GM19025 (cell line): ENCODE results near the gene ZNF816.
"Not testable (repeated sequence)": the region's sequence is repeated elsewhere in the genome, so short reads cannot be mapped to it uniquely, and the experiment has no call there.

Experiments
- ATAC-seq: cut with Tn5 transposase; IDR thresholded peaks from one replicate; pipeline ENCODE4 v1.9.1; 2021; ENCODE audit warnings: mild to moderate bottlenecking, low read depth, moderate library complexity; ENCODE audit not compliant: unreplicated experiment

Gene ZNF816

GRCh38 chr19:52961981-52962380, 700 bp downstream of the ZNF816 start:
- ATAC-seq, result no peak

DNA sequence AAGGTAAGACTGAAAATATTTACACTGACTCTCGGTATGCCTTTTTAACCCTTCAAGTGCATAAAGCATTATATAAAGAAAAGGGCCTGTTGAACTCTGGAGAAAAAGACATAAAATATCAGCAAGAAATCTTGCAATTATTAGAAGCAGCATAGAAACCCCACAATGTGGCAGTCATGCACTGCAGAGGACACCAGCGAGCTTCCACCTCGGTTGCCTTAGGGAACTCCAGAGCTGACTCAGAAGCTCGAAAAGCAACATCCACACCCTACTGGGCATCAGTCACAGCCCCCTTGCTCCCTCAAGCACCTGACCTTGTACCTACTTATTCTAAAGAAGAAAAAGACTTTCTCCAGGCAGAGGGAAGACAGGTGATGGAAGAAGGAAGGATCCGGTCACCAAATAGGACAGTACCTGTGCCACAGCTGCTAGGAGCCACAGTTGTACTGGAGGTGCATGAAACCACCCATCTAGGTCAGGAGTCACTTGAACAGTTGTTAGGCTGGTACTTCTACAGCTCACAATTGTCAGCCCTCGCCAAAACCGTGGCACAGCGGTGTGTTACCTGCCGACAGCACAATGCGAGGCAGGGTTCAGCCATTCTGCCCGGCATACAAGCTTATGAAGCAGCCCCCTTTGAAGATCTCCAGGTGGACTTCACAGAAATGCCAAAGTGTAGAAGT, 2.9 kb downstream of the ZNF816 start:
- no peak for ATAC-seq

DNA sequence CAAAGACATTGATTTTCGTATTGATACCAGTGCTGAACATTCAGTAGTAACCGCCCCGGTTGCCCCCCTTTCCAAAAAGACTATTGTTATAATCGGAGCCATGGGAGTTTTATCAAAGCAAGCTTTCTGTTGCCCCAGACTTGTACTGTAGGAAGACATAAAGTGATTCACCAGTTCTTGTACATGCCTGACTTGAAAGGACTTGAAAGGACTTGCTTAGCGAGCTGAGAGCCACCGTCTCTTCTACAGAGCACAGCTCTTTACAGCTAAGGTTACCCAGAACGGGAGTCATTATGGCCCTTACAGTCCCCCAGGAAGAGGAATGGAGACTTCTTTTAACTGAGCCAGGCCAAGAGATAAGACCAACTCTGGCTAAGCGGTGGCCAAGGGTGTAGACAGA, 5.1 kb downstream of the ZNF816 start:
- no peak for ATAC-seq

GRCh38 chr19:52956917-52957316, 5.8 kb downstream of the ZNF816 start:
- ATAC-seq, result no peak

DNA sequence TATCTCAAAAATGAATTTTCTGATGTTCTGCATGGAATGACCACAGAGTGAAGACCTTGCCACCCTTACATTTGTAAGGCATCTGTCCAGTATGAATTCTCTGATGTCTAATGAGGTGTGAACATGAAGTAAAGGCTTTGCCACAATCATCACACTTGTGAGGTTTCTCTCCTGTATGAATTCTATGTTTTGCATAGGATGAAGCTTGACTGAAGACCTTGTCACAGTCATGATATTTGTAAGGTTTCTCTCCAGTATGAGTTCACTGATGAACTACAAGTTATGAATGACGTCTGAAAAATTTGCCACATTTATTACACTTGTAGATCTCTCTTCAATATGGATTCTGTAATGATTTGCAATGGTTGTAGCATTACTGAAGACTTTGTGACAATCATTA, 13.3 kb downstream of the ZNF816 start:
- no peak for ATAC-seq

DNA sequence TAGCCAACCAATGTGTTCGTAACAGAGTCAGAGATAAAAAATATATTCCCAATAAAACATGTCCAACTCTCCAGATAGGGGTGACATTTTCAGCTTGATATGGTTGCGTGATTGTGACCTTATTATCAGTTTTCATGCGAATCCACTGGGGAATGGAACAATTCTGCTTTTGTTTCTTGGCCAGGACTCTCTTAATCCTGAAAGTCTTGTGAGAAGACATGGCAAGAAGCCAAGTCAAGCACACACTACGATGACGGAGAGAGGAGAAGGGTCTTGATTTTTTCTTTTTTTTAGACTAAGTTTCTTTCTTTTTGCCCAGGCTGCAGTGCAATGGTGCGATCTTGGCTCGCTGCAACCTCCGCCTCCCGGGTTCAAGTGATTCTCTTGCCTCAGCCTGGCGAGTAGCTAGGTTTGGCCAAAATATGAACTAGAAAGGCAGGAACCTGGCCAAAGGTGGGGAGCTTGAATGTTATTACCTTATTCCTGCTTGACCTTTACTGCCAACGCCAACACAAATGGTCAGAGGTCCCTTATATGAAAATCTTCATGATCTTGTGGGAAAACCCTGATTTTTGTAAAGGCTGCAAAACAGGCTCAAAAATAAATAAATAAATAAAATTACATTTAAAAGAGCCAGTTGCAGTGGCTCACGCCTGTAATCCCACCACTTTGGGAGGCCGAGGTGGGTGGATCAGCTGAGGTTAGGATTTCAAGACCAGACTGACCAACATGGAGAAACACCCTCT, 14.5 kb downstream of the ZNF816 start:
- ATAC-seq, result no peak

GRCh38 chr19:52946322-52947310, 16.1 kb downstream of the ZNF816 start:
- no peak for ATAC-seq

DNA sequence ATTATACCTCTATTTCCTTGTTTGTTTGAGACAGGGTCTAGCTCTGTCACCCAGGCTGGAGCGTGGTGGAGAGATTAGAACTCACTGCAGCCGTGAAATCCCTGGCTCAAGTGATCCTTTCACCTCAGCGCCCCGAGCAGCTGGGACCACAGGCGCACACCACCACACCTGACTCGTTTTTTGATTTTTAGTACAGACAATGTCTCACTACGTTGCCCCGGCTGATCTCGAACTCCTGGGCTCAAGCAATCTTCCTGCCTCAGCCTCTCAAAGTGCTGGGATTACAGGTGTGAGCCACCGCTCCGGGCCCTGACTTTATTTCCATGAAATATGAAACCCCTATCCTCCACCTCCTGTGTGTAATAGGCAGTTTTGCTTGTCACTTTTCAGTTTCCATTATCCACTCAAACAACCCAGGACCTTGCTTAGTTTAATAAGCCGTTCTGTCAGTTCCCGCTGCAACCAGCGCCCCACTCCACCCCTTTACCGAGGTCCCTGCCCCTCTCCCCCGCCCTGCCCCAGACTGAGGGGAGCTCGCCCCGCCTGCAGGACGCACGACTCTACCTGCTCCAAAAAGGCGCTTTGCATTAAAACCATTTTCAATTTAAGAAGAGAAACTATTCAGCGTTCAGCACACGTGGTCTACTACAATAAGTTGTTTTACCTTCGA, 16.9 kb downstream of the ZNF816 start:
- ATAC-seq, result no peak

DNA sequence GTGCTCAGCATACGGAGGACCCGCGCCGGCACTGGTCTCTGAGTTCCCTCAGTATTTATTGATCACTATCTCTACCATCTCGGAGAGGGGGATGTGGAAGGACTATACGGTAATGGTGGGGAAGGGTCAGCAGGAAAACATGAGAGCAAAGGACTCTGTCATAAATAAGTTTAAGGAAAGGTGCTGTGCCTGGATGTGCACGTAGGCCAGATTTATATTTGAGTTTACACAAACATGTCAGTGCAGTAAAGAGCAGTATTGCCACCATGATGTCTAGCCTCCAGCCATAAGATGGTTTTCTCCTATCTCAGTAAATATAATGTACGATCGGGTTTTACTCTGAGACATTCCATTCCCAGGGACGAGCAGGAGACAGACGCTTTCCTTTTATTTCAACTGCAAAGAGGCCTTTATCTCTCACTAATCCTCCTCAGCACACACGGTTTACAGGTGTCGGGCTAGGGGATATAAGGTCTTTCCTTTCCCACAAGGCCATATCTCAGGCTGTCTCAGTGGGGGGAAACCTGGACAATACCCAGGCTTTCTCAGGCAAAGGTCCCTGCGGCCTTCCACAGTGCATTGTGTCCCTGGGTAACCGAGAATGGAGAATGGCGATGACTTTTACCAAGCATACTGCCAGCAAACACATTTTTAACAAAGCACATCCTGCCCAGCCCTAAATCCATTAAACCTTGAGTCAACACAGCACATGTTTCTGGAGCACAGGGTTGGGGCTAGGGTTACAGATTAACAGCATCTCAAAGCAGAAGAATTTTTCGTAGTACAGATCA, 17.8 kb downstream of the ZNF816 start:
- ATAC-seq, result not testable (repeated sequence)

DNA sequence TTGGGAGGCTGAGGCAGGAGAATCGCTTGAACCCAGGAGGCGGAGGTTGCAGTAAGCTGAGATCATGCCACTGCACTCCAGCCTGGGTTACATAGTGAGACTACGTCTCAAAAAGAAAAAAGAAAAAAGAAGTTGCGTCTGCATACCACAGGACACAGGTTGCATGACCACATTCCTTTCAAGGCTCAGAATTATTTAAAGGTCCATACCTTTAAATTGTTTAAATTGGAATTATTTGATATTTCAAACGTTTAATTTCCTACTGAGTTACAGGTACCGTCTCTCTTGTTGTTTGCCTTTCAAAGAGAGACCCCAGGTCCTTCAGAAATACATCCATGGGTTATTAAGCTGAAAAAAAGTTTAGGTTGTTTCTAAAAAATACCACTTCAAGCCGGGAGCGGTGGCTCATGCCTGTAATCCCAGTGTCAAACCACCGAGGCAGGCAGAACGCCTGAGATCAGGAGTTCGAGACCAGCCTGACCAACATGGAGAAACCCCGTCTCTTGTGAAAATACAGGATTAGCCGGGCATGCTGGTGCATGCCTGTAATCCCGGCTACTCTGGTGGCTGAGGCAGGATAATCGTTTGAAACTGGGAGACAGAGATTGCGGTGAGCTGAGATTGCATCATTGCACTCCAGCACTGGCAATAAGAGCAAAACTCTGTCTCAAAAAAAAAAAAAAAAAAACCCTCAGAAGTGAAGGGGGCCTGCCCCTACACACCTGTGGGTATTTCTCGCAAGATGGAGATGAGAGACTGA, 18.6 kb downstream of the ZNF816 start:
- no peak for ATAC-seq

DNA sequence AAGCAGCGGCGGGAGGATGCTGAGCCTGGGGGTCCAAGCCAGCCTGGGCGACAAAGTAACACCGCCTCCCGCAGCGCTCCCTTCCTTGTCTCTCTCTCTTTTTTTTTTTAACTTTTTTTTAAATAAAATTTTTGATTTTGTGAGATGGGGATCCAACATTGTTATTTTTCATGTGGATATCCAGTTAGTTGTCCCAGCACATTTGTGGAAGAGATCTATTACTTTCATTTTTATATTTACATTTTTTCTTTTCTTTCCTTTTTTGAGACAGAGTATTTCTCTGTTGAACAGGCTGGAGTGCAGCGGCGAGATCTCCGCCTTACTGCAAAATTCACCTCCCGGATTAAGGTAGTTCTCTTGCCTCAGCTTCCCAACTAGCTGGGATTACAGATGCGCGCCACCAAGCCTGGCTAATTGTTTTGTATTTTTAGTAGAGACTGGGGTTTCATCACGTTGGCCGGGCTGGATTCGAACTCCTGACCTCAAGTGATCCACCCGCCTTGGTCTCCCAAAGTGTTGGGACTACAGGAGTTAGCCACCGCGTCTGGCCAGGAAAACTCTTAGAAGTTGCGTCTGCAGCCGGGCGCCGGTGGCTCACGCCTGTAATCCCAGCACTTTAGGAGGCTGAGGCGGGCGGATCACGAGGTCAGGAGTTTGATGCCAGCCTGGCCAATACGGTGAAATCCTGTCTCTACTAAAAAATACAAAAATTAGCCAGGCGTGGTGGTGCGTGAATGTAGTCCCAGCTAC, 19.4 kb downstream of the ZNF816 start:
- no peak for ATAC-seq

DNA sequence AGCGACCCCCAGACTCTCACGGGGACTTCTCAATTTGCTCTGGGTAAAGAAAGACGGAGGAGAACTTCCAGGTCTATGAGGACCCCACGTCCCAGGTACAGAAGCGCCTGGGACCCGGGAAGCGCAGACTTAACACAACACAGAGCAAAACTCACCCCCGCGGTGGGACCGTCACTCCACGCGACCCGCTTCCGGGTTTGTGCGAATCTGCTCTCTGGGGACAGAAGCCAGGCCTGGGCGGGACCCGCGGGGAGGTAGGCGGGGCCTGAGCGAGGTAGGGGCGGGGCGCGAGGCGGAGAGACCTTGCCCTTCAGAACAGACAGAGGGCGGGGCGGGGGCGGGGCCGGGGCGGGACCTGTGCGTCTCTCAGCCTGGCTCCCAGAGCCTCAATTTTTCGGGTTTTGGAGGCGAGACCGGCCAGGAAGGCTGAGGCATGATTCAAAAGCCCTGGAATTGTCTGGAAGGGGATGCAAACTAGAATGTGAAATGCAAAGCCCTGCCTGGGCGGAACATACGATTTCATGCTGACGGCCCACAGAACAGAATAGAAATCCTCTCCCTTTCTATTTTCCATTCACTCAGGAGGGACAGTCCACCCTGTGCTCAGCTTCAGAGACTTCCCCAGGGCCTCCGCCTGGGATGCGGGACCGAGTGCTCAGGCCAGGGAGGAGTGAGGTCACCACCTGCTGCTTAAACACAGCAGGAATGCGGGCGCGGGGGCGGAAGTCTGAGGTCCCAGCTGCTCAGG, 20.1 kb downstream of the ZNF816 start:
- peak; percentile 93 for ATAC-seq

DNA sequence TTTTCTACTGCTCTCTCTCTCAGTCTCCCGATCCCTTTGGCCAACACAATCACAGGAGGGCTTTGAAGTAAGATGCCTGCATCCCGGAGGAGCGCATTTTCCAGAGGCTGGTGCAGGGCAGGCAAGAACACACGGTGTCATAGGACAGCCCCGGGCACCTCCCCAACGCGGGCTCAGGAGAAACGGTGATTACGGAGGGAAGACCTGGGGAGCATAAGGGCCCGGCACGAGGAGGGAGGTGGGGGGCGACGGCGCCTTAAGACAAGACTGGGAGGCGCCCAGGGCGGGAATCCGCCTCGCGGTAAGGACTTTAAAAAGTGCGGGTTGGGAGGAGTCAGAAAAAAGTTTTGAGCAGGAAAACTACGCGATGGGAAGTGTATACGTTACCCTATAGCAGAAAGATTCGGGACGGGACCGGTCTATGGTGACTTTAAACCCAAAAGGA, 20.7 kb downstream of the ZNF816 start:
- ATAC-seq, result peak; percentile 15

DNA sequence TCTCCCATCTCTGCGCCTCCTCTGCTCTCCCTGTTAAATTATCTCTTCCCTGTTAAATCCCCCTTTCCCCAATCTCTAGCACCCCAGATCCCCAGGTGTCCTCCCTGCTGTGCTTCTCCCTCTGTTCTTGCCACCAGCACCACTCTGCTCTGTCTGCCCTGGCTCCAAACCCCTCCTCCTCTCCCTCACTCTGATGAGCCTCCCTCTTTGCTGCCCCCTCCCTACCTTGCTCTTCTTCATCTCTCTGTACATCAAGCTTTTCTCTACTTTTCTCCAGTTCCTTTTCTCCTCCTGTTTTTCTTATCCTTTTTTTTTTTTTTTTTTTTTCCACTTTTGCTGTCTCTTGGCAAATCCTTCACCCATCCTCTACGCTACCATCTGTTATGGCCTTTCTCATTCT, 21.2 kb downstream of the ZNF816 start:
- not testable (repeated sequence) for ATAC-seq

- ATAC-seq, result not testable (repeated sequence)
Observed at GRCh38 chr19:52940905-52941304, 21.8 kb downstream of the ZNF816 start.

- no peak for ATAC-seq
Observed at GRCh38 chr19:52938761-52939160, 23.9 kb downstream of the ZNF816 start.

DNA sequence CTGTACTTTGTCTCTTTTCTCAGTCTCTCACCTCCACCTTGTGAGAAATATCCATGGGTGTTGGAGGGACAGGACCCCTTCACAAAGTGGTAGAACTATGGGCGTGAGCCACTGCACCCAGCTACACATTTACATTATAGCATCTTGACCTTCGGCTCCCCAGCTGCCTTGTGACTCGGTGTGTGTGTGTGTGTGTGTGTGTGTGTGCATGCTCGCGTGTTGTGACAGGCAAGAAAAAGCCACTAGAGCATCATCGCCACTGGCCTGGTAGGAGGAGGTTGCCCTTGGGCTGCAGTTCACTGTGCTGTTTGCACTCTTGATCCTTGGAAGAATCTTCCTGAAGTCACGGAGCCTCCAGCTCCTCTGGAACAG, 25.7 kb downstream of the ZNF816 start:
- no peak for ATAC-seq
